HepG2 (cell line): Measurements from ENCODE around the gene HOXD9. TPM values are rescaled to one million over a fixed set of nuclear protein-coding genes. Genes with fewer than 3 reads are reported as not detected.

ENCODE experiments used
- ATAC-seq: fragments of 200-7000 bp; cut with Tn5 transposase; 3 replicates; pipeline ENCODE4 v1.9.1; 2020; ENCODE audit warnings: mild to moderate bottlenecking, moderate library complexity
- BruUV-seq: library from RNA; stranded (reverse); fragments of 400-500 nt; replicated peaks from 2 replicates; lab custom pipeline; 2021; lab: Mats Ljungman, UMichigan
- CTCF ChIA-PET: fragments of 300-600 bp; formaldehyde crosslinking; extraction: SDS; loops from one replicate; lab custom pipeline; 2021; ENCODE audit warnings: low total read pairs, inconsistent platforms, low intra/inter-chr PET ratio; lab: Yijun Ruan, JAX
- POLR2A ChIA-PET: fragments of 350-600 bp; sonication (Branson Sonifier 250); formaldehyde crosslinking; loops from one replicate; lab custom pipeline; 2020; ENCODE audit warnings: antibody characterized with exemption, inconsistent platforms; lab: Yijun Ruan, JAX
- DNase-seq: peaks from one replicate; pipeline ENCODE4 v3.0.0-alpha.2; 2015; ENCODE audit warnings: low spot score
- FAIRE-seq: peaks from 3 replicates; lab custom pipeline; 2011; peaks lifted over from hg19 to GRCh38; lab: Jason Lieb, UNC
- H2AFZ ChIP-seq: one replicate; pipeline ENCODE4 v1.6.1; 2011; ENCODE audit warnings: low read length, inconsistent platforms
- H3K27ac ChIP-seq: fragments of 300-600 bp; 3 replicates; pipeline ENCODE4 v1.8.0; 2011; ENCODE audit warnings: mixed run types, mild to moderate bottlenecking, mixed read lengths, low read length, inconsistent platforms; ENCODE audit not compliant: insufficient read depth; ENCODE audit errors: extremely low read length
- H3K27me3 ChIP-seq, 2 experiments: fragments of 200-600 bp in 1 of 2; 2 replicates in 1 of 2; 3 replicates in 1 of 2; pipeline versions ENCODE4 v1.6.0 to v1.8.0; 2011; ENCODE audit warnings: low read length in 2 of 2, mild to moderate bottlenecking in 2 of 2, moderate library complexity in 2 of 2, inconsistent platforms in 1 of 2; ENCODE audit not compliant: insufficient read depth in 2 of 2, control insufficient read depth in 1 of 2
- H3K36me3 ChIP-seq, 2 experiments: fragments of 200-600 bp in 1 of 2; replicated peaks in 1 of 2; 2 replicates in 1 of 2; 3 replicates in 1 of 2; pipeline versions ENCODE4 v1.5.1 to v1.8.0; 2011; ENCODE audit warnings: low read length in 2 of 2, inconsistent platforms in 1 of 2; ENCODE audit not compliant: insufficient read depth in 2 of 2, control insufficient read depth in 1 of 2
- H3K4me1 ChIP-seq: 2 replicates; pipeline ENCODE4 v1.5.1; 2012; ENCODE audit warnings: low read length, inconsistent platforms; ENCODE audit not compliant: insufficient read depth
- H3K4me2 ChIP-seq: 2 replicates; pipeline ENCODE4 v1.6.0; 2011; ENCODE audit warnings: low read depth, low read length, inconsistent platforms
- H3K4me3 ChIP-seq, 3 experiments: fragments of 200-600 bp in 1 of 3; sonication (generic), shearing (Covaris generic) in 1 of 3; replicated peaks in 1 of 3; 2 replicates each; pipeline ENCODE4 v1.5.1; 2011 to 2016; ENCODE audit warnings: low read length in 3 of 3, inconsistent platforms in 2 of 3, low read depth in 2 of 3, mild to moderate bottlenecking in 2 of 3, control low read depth in 1 of 3, mixed read lengths in 1 of 3; ENCODE audit not compliant: insufficient read depth in 1 of 3
- H3K79me2 ChIP-seq: one replicate; pipeline ENCODE4 v1.6.1; 2011; ENCODE audit warnings: low read length, inconsistent platforms; ENCODE audit not compliant: insufficient read depth
- H3K9ac ChIP-seq: 2 replicates; pipeline ENCODE4 v1.6.0; 2011; ENCODE audit warnings: mild to moderate bottlenecking, low read depth, low read length, inconsistent platforms; ENCODE audit not compliant: insufficient read depth
- H3K9me3 ChIP-seq: 2 replicates; pipeline ENCODE4 v1.5.1; 2012; ENCODE audit warnings: mild to moderate bottlenecking, low read length
- H4K20me1 ChIP-seq: 2 replicates; pipeline ENCODE4 v1.6.0; 2011; ENCODE audit warnings: inconsistent platforms, mild to moderate bottlenecking, low read length, moderate library complexity; ENCODE audit not compliant: insufficient read depth
- AFF4 ChIP-seq: sonication (generic); formaldehyde crosslinking; IDR thresholded peaks from 2 replicates; pipeline ENCODE4 v1.4.0; 2020; ENCODE audit warnings: missing genetic modification reagents
- CENPT ChIP-seq: sonication (generic); formaldehyde crosslinking; IDR thresholded peaks from 2 replicates; pipeline ENCODE4 v1.8.0; 2022; ENCODE audit warnings: low read depth, mild to moderate bottlenecking, moderate library complexity, missing genetic modification reagents
- HNRNPH1 ChIP-seq: fragments of 200-400 bp; formaldehyde crosslinking; optimal IDR thresholded peaks from 2 replicates; pipeline ENCODE3; 2017; ENCODE audit warnings: mild to moderate bottlenecking, low read depth, low read length
- JDP2 ChIP-seq: sonication (generic); formaldehyde crosslinking; IDR thresholded peaks from 2 replicates; pipeline ENCODE4 v1.8.1; 2022; ENCODE audit warnings: missing genetic modification reagents, borderline replicate concordance
- MYNN ChIP-seq: sonication (generic); formaldehyde crosslinking; IDR thresholded peaks from 2 replicates; pipeline ENCODE4 v1.4.0; 2020; ENCODE audit warnings: mild to moderate bottlenecking, low read depth, missing genetic modification reagents
- NRL ChIP-seq: sonication (generic); formaldehyde crosslinking; IDR thresholded peaks from 2 replicates; pipeline ENCODE4 v1.5.0; 2020; ENCODE audit warnings: missing genetic modification reagents, mild to moderate bottlenecking, moderate library complexity, borderline replicate concordance
- XBP1 ChIP-seq: sonication (generic); formaldehyde crosslinking; IDR thresholded peaks from 2 replicates; pipeline ENCODE4 v1.5.0; 2020; ENCODE audit warnings: missing genetic modification reagents
- ZNF616 ChIP-seq: sonication (generic); formaldehyde crosslinking; IDR thresholded peaks from 2 replicates; pipeline ENCODE4 v1.5.0; 2020; ENCODE audit warnings: low read depth, mild to moderate bottlenecking, missing genetic modification reagents
- ZNF672 ChIP-seq: sonication (generic); formaldehyde crosslinking; IDR thresholded peaks from 2 replicates; pipeline ENCODE4 v1.8.1; 2022; ENCODE audit warnings: missing genetic modification reagents
- ZNF674 ChIP-seq: sonication (generic); formaldehyde crosslinking; IDR thresholded peaks from 2 replicates; pipeline ENCODE4 v1.5.0; 2020; ENCODE audit warnings: low read depth, mild to moderate bottlenecking, missing genetic modification reagents
- ZNF7 ChIP-seq: IDR thresholded peaks from 2 replicates; pipeline ENCODE4 v1.6.1; 2016; ENCODE audit warnings: missing biosample characterization, missing genetic modification reagents
- WGBS: methylation state at CpG from one replicate; pipeline ENCODE4 v1.1.6; 2017; ENCODE audit warnings: low lambda C conversion rate; 5-methylcytosine and 5-hydroxymethylcytosine counted together
- in situ Hi-C: cut with HindIII; loops from 2 replicates; pipeline ENCODE4 v1.10.0; 2017; ENCODE audit warnings: low pct_unique_long_range_greater_than_20kb; ENCODE audit not compliant: extremely low pct_ligation_motif_present
- intact Hi-C: fragments of 100-400 bp; cut with micrococcal nuclease; formaldehyde crosslinking; loops from one replicate; pipeline ENCODE4 v1.10.0; 2022; ENCODE audit not compliant: unreplicated experiment
- polyA plus RNA-seq, 8 experiments: library from polyadenylated mRNA; depleted of rRNA in 3 of 8; stranded (reverse) in 7 of 8; unstranded in 1 of 8; fragments of >200 nt; fragmentation: Illumina TruSeq in 4 of 8; extraction: Trizol in 4 of 8; gene quantifications; 2 replicates each; pipeline versions ENCODE4 v1.2.1 to v1.2.3, GENCODE V29; 2011 to 2016; ENCODE audit warnings: low read depth in 4 of 8, missing spikeins in 1 of 8, mixed read lengths in 1 of 8; ENCODE audit not compliant: insufficient read depth in 1 of 8
- total RNA-seq, 5 experiments: library from RNA; depleted of rRNA; stranded (reverse); fragments of >200 nt; fragmentation: Illumina TruSeq; extraction: Trizol; gene quantifications; 2 replicates each; pipeline ENCODE4 v1.2.3, GENCODE V29; 2016; ENCODE audit warnings: low read depth in 1 of 5
- TF ChIP-seq, protein P1 (sequence below), 2 experiments: sonication (generic) in 1 of 2; formaldehyde crosslinking in 1 of 2; IDR thresholded peaks; 2 replicates each; pipeline versions ENCODE4 v1.6.1 to v1.9.0; 2014 to 2022; ENCODE audit warnings: antibody characterized with exemption in 1 of 2, borderline replicate concordance in 1 of 2, inconsistent platforms in 1 of 2, low read depth in 1 of 2, missing genetic modification reagents in 1 of 2

Gene HOXD9
- total and polyA plus RNA-seq, 2 of the 13 experiments (the other 11 are each of a cell fraction or from before 2014, with no cell fraction given) = not detected

DNA sequence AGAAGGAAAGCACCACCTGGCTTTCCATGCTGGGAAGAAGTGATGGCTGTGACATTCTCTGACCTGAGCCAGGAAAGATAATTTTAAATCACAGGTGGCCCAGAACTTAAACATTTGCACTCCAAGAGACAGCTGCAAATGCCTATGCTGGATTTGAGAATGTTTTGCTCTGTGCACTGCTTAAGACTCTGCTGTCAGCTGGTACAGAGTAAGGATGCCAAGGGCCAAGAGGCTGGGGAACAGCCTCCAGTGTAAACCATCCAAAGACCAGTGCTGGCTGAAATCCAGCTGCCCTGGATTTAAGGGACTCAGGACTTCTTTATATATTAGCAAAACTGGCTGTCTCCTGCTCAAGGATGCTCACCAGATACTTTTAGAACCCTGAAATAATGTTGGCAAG, 10.9 kb downstream of the HOXD9 start (continued):
- TF ChIP-seq, protein P1, sequence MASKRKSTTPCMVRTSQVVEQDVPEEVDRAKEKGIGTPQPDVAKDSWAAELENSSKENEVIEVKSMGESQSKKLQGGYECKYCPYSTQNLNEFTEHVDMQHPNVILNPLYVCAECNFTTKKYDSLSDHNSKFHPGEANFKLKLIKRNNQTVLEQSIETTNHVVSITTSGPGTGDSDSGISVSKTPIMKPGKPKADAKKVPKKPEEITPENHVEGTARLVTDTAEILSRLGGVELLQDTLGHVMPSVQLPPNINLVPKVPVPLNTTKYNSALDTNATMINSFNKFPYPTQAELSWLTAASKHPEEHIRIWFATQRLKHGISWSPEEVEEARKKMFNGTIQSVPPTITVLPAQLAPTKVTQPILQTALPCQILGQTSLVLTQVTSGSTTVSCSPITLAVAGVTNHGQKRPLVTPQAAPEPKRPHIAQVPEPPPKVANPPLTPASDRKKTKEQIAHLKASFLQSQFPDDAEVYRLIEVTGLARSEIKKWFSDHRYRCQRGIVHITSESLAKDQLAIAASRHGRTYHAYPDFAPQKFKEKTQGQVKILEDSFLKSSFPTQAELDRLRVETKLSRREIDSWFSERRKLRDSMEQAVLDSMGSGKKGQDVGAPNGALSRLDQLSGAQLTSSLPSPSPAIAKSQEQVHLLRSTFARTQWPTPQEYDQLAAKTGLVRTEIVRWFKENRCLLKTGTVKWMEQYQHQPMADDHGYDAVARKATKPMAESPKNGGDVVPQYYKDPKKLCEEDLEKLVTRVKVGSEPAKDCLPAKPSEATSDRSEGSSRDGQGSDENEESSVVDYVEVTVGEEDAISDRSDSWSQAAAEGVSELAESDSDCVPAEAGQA (IDR thresholded peaks at IDR 0.05; ENCODE audit: low read depth) = no peak
- TF ChIP-seq, protein P1 (CRISPR knock-in tag; IDR thresholded peaks at IDR 0.05; ENCODE audit: borderline replicate concordance) = no peak
- TF ChIP-seq ZNF672 = no peak
- TF ChIP-seq MYNN (CRISPR knock-in tag) = no peak
- TF ChIP-seq ZNF674 (CRISPR knock-in tag) = no peak
- TF ChIP-seq, all 625 proteins: peak for 0

DNA sequence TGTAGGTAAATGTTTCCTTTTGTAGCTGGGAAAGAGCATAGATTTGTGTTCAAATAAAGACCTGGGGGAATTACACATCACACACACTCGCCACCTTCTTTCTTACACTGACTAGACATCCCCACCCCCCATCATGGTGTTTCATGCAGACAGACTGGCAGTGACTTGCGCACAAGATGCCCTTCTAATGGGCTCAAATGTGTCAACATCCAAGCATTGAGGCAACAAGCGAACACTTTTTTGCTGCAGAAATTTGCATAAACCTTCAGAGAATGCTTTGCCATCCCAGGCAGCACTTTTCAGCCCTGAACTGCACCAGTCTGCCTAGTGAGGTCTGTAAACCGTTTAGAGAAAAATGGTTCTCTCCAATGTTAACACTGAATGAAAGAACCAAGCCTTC, 11.5 kb downstream of the HOXD9 start:
- no TSS peak for BruUV-seq
- Histone ChIP-seq H3K79me2 (no peaks in the 10 kb centered on the region), H3K4me1 (0 out of 2 replicates have a peak, but pooled peaks cover under 1% of the 10 kb centered on the region), H3K4me3 (no peak overlapping the region), H4K20me1 (no peaks in the 10 kb centered on the region), H2AFZ (no peak overlapping the region), H3K9me3 (no peaks in the 10 kb centered on the region), H3K27me3 (peaks cover 7 to 87% of the 10 kb centered on the region in 2 experiments; a peak in 4 of 5 replicates), H3K4me2 (no peak overlapping the region), H3K27ac (no peak overlapping the region), H3K9ac (no peak overlapping the region), H3K36me3 (no peaks in the 10 kb centered on the region)
- ChIA-PET CTCF (no interaction called here), POLR2A (no interaction called here)
- FAIRE-seq (no peak), DNase-seq (no peak), ATAC-seq (no peak)
- in situ Hi-C loops (no loop called here), intact Hi-C loops (no loop called here)
- WGBS = 17% methylated on average over 4 of the region's 4 CpGs
- TF ChIP-seq CENPT (CRISPR knock-in tag) (no peak), AFF4 (CRISPR knock-in tag) (no peak), HNRNPH1 (no peak), ZNF616 (CRISPR knock-in tag) (no peak), JDP2 (CRISPR knock-in tag) (no peak), XBP1 (CRISPR knock-in tag) (no peak), NRL (no peak), ZNF7 (no peak)
